ENCODE measurements around the gene EDIL3.
"Not testable (repeated sequence)": the region's sequence is repeated elsewhere in the genome, so short reads cannot be mapped to it uniquely, and the experiment has no call there.

The EDIL3 gene

GRCh38 chr5:84063041-84063440 lies 321.6 kb downstream of the EDIL3 start:
- no peak for DNase-seq (ENCODE audit: low spot score)

- no peak for DNase-seq (ENCODE audit: low spot score)
These were observed 325.0 kb downstream of the EDIL3 start for GRCh38 chr5:84059672-84060071.

- no peak for DNase-seq (ENCODE audit: low spot score)
These were observed 326.1 kb downstream of the EDIL3 start for GRCh38 chr5:84058561-84058960.

DNA sequence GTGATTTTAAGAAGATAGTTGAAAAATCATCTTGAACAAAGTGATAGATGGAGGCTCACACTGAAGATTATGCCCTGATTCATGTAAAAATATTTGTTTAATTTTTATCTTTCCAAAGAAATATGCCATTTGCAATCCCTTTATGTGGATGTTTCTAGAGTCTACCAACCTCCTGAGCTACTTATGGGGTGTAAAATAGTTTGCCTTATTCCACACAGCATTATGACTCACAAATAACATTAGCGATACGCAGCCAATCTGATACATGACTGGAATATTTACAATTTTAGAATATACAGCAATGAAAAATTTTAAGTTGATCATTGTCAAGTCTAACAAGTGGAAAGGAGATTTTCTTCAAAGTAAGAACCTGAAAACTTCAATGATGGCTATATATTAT lies 327.5 kb downstream of the EDIL3 start:
- DNase-seq (ENCODE audit: low spot score): no peak

GRCh38 chr5:84045964-84046363 lies 338.7 kb downstream of the EDIL3 start:
- no peak for DNase-seq (ENCODE audit: low spot score)

- no peak for DNase-seq (ENCODE audit: low spot score)
These were observed 347.8 kb downstream of the EDIL3 start for GRCh38 chr5:84036842-84037241.

DNA sequence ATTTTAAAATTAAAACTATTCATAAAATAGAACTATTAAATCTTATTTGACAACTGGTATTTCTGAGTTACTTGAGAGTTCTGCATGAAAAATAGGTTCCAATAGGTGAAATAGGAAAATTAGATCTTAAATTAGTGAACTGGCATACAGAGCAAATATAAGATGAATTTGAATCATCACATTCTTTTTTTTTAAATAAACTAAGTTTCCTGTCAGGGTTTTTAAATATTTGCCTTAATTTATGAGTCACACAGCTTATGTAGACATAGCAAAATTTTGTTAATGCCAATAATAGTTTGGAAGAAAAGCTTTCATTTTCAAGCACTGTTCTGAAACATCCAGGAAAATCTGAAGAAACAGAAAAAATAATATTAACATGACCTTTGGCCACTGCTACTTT lies 352.4 kb downstream of the EDIL3 start:
- DNase-seq (ENCODE audit: low spot score): no peak

DNA sequence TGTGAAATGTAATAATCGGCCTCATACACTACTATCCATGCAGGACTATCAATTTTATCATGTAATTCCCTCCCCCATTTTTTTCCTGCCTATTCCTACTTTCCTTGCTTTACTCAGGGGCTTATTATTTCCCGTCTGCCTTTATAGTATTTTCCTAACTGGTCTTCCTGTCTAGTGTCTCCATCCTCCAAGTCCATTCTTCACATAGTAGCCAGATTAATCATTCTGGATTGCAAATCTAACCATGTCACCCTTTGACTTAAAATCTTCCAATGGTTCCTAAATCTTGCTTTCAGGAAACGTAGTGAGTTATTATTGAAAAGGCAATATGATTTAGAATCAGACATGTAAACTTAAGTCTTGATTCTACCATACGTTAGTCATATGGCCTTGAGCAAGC lies 356.6 kb downstream of the EDIL3 start:
- no peak for DNase-seq (ENCODE audit: low spot score)

GRCh38 chr5:84018521-84018920 lies 366.2 kb downstream of the EDIL3 start:
- DNase-seq (ENCODE audit: low spot score): not testable (repeated sequence)

DNA sequence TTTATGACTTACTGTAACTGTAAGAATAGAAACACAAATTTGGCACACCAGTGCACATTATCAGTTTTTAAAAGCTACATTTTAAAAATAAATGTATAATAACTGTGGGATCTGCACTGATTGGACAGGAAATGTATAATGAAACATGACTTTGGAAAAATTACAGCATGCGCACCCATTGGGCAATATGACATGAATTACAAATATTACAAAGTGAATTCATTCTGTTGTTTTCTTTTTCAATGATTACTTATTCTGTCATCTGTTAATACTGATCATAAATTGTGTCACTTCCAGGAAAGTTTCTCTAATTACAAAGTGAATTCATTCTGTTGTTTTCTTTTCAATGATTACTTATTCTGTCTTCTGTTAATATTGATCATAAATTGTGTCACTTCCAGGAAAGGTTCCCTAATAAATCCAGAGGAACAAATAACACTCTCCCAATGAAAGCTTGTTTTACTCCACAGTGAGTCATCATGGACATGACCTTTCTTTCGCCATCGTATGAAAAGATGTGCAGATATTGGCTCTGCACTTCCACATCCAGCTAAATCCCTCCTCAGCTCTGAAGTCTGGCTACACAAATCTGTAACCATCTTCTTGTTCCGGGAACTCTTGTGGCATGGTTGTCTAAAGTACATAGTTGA lies 367.0 kb downstream of the EDIL3 start:
- no peak for DNase-seq (ENCODE audit: low spot score)

DNA sequence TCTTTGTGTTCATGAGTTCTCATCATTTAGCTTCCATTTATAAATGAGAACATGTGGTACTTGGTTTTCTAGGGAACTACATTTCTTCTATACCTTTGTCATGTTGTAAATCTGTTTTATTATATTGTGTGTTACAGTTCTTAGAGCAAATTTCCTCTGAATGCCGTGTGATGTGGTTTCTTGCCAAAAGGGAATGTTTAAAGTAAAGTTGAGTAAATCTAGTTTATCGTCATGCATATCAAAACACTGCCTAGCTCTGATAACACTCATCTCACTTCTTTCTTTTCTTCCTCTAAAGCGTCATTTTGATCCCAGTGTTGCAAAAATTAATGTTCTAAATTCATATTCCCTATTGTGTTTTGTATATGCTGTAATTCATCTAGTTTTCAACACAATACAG lies 368.6 kb downstream of the EDIL3 start:
- no peak for DNase-seq (ENCODE audit: low spot score)

GRCh38 chr5:84014966-84015365 lies 369.7 kb downstream of the EDIL3 start:
- no peak for DNase-seq (ENCODE audit: low spot score)

- no peak for DNase-seq (ENCODE audit: low spot score)
These were observed 390.9 kb downstream of the EDIL3 start for GRCh38 chr5:83993803-83994202.

DNA sequence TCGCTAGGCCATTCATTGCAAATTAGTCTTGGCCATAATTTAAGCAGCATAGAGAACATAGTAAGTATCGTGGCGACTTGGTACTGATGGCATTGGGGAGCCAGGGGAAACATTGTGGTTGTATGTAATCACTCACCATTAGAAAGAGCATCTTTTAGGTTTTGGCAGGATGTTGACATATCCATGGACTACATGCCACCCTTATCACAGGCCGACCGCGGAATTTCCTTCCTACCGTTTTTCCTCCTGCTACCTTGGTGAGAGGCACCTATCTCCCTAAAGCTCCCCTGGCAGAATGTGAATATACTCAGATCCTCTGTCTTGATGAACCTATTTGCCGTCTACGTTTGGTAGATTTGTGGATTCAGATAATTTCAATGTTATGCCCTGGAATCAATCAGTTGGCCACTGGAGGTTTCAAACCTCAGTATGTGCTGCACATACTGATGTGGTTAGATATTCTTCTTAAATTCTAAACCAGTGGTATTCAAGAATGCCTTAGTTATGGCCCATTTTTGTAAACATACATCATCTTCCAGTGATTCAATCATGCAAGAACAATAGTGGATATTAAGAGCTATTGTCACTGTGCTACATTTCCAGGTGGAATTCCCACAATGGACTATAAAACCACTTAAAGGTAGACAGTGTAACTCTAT lies 393.0 kb downstream of the EDIL3 start:
- DNase-seq (ENCODE audit: low spot score): no peak

- no peak for DNase-seq (ENCODE audit: low spot score)
These were observed 396.4 kb downstream of the EDIL3 start for GRCh38 chr5:83988293-83988685.

DNA sequence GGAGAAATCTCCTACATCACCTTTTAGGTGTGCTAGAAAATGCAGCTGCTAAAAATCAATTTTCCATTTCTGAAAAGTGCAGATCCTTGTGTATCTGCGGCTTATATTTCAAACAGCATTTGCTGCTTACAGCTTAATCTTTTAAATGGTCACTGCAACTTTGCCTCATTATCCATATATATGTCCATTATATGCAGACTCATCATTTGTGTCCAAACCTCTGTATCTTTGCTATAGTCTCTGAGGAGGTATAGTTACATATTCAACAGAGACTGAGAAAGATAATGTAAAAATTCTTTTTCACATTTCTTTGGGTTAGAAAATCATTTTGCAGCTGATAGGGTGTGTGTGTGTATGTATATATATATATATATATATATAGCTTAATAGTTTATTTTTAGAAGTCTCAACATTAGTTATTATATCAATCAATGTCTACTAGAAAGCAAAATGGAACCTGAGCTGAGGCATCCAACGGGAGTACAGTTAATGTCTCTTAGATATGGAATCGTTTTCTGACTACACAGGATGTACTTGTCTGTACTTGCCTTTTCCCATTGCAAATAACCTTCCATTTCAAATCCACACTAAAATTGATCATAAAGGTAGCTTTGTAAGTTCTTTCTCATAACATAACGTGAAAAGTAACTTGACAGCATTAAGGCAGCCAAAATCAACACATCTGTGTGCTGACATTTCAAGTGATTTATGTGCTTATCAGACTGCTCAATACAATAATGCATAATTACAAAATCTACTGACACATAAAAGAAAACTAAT lies 397.0 kb downstream of the EDIL3 start:
- DNase-seq (ENCODE audit: low spot score): no peak

DNA sequence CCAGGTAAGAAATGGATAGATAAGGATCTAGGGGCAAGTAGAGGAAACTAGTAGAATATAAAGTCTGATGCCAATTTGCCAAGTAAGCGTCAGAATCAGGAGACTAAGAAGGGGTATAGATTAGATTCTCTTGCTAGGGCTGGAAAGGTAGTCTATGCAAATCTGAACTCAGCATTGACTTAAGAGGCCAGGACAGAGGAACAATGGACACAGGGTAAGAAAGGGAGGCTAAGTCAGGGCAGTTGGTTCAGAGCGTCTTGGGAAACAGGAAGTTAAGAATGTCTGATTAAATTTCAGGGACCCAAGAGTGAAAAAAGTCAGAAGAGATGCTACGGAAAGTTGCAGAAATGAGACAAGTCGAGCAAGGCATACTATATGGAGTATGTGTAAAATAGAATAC lies 400.8 kb downstream of the EDIL3 start:
- no peak for DNase-seq (ENCODE audit: low spot score)

- no peak for DNase-seq (ENCODE audit: low spot score)
These were observed 410.5 kb downstream of the EDIL3 start for GRCh38 chr5:83973925-83974815.

DNA sequence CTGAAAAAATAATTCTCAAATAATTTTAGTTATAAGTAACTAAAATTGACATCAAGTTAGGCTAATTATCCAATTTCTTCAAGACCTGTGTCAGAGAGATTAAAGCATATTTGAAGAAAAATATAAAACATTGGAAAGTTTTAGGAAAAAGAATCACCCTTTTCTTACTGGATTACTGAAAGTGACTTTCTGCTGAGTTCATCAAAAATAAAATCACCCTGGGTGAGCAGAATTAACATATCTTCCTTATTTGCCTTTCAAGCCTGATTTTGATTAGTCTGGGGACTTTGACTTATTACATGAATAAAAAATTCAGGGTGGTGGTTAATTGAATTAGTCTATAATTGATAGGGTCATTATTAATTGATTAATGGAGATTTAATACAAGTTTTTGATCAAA lies 411.8 kb downstream of the EDIL3 start:
- DNase-seq (ENCODE audit: low spot score): no peak

DNA sequence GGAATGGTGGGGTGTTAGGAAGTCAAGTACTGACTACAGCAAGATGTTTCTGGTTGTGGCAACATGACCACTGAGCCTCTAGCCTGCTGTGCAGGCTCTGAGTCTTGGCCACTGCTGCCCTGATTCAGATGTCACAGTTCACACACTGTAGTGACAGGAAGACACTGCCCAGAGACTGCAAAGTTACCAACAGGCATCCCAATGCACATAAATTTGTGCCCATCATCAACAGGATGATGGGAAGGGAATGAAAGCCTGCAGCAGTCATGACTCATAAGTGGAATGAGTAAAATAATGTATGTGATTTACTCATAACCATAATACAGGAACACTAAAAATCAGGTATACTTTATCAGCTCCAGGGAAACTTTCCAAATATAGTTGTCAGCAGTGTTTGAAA lies 412.4 kb downstream of the EDIL3 start:
- no peak for DNase-seq (ENCODE audit: low spot score)

GRCh38 chr5:83967417-83967816 lies 417.3 kb downstream of the EDIL3 start:
- DNase-seq (ENCODE audit: low spot score): no peak

DNA sequence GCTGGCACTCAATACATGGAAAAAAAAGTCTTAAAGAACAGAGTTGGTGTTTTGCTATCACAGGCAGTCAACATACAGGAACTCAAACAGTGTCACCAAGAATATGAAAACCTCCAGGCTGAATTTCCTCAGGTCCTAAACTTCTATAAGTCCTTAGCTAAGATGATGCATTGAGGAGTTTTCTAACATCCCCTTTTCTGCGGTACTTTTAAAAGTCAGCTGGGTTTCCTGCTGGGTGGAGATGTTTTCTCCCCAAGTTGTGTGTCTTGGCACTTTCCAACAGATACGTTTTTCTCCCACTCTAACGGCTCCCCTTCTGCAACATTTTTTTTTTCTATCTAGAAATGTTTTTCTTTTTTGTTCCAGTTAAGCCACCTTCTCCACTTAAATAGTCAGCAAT lies 419.2 kb downstream of the EDIL3 start:
- no peak for DNase-seq (ENCODE audit: low spot score)
